Urothelium cell line (cell line): ENCODE measurements around the gene DLGAP1.
A peak's percentile ranks its signal among the peaks of the same experiment; 100 is the strongest.

Experiments
- DNase-seq: peaks from one replicate; pipeline ENCODE4 v3.0.0; 2011; ENCODE audit warnings: low spot score, mixed read lengths
- FAIRE-seq: peaks from 2 replicates; lab custom pipeline; 2011; peaks lifted over from hg19 to GRCh38; lab: Jason Lieb, UNC

Gene DLGAP1

GRCh38 chr18:3653851-3654441 is 801.2 kb downstream of the DLGAP1 start:
- peak; percentile 73 for DNase-seq
- peak; percentile 95 for FAIRE-seq

- no peak for FAIRE-seq
- no peak for DNase-seq
Observed at GRCh38 chr18:3653263-3653850, 801.8 kb downstream of the DLGAP1 start.

GRCh38 chr18:3652380-3653262 is 802.5 kb downstream of the DLGAP1 start:
- peak; percentile 99 for FAIRE-seq
- peak; percentile 98 for DNase-seq

GRCh38 chr18:3651266-3651665 is 803.8 kb downstream of the DLGAP1 start:
- no peak for DNase-seq
- no peak for FAIRE-seq

- peak; percentile 58 for DNase-seq
- peak; percentile 59 for FAIRE-seq
Observed at GRCh38 chr18:3650521-3651042, 804.5 kb downstream of the DLGAP1 start.

- FAIRE-seq (peak; percentile 93), DNase-seq (peak; percentile 83)
Observed at GRCh38 chr18:3649633-3650426, 805.3 kb downstream of the DLGAP1 start.

GRCh38 chr18:3649135-3649632 is 805.9 kb downstream of the DLGAP1 start:
- no peak for DNase-seq
- FAIRE-seq, result no peak

- peak; percentile 89 for FAIRE-seq
- no peak for DNase-seq
Observed at GRCh38 chr18:3648641-3649040, 806.5 kb downstream of the DLGAP1 start.

- FAIRE-seq (no peak), DNase-seq (no peak)
Observed at GRCh38 chr18:3648200-3648599, 806.9 kb downstream of the DLGAP1 start.

- FAIRE-seq (no peak), DNase-seq (no peak)
Observed at GRCh38 chr18:3647636-3648035, 807.5 kb downstream of the DLGAP1 start.

- peak; percentile 40 for FAIRE-seq
- no peak for DNase-seq
Observed at GRCh38 chr18:3645384-3646156, 809.5 kb downstream of the DLGAP1 start.

- FAIRE-seq (no peak), DNase-seq (no peak)
Observed at GRCh38 chr18:3634250-3634939, 820.7 kb downstream of the DLGAP1 start.

GRCh38 chr18:3631887-3632286 is 823.2 kb downstream of the DLGAP1 start:
- DNase-seq (no peak), FAIRE-seq (peak; percentile 52)

- FAIRE-seq, result peak; percentile 96
- DNase-seq, result no peak
Observed at GRCh38 chr18:3626929-3627458, 828.1 kb downstream of the DLGAP1 start.

- FAIRE-seq, result peak; percentile 82
- no peak for DNase-seq
Observed at GRCh38 chr18:3625742-3626091, 829.4 kb downstream of the DLGAP1 start.

- peak; percentile 94 for DNase-seq
- FAIRE-seq, result peak; percentile 98
Observed at GRCh38 chr18:3624935-3625741, 830.0 kb downstream of the DLGAP1 start.

GRCh38 chr18:3624546-3624934 is 830.6 kb downstream of the DLGAP1 start:
- no peak for FAIRE-seq
- no peak for DNase-seq
